Left kidney (tissue), 8 donors: ENCODE results near the gene JARID2. TPM values are rescaled to one million over a fixed set of nuclear protein-coding genes. Genes with fewer than 3 reads are reported as not detected.

Experiments
- DNase-seq: peaks from one replicate; pipeline ENCODE4 v3.0.0-alpha.2; 2013
- long read RNA-seq, 8 donors: transcript quantifications; one replicate each; lab custom pipeline, GENCODE V29; 2026
- polyA plus RNA-seq: library from polyadenylated mRNA; unstranded; fragments of 120-200 nt; gene quantifications from one replicate; pipeline ENCODE4 v1.2.1, GENCODE V29; 2013; ENCODE audit not compliant: insufficient read length

JARID2 gene
- 28.4 TPM for polyA plus RNA-seq
- long read RNA-seq, donor 1, full-length matches to known transcripts, result 1 of 15 reads
- long read RNA-seq, donor 1, partial matches to known transcripts, result 14 of 15 reads
- long read RNA-seq, donor 1, other reads (novel, unspliced or antisense), result 0 of 15 reads
- long read RNA-seq, donor 2, full-length matches to known transcripts, result 2 of 10 reads
- long read RNA-seq, donor 2, partial matches to known transcripts, result 8 of 10 reads
- long read RNA-seq, donor 2, other reads (novel, unspliced or antisense), result 0 of 10 reads
- long read RNA-seq, donor 3, partial matches to known transcripts, result 22 of 22 reads
- long read RNA-seq, donor 3, other reads (novel, unspliced or antisense), result 0 of 22 reads
- long read RNA-seq, donor 4, result 0 reads
- long read RNA-seq, donor 5, full-length matches to known transcripts, result 2 of 7 reads
- long read RNA-seq, donor 5, partial matches to known transcripts, result 5 of 7 reads
- long read RNA-seq, donor 5, other reads (novel, unspliced or antisense), result 0 of 7 reads
- long read RNA-seq, donor 6, partial matches to known transcripts, result 7 of 7 reads
- long read RNA-seq, donor 6, other reads (novel, unspliced or antisense), result 0 of 7 reads
- long read RNA-seq, donor 7, partial matches to known transcripts, result 18 of 18 reads
- long read RNA-seq, donor 7, other reads (novel, unspliced or antisense), result 0 of 18 reads
- long read RNA-seq, donor 8, result 0 reads

GRCh38 chr6:15245361-15246216, at the start of gene JARID2:
Gene JARID2, plus strand, starts transcription at chr6:15246069. Its CDS starts 471 bp downstream, at chr6:15246540.
- DNase-seq, result peak; percentile 97

- no peak for DNase-seq
Observed at GRCh38 chr6:15200087-15200486, 45.8 kb upstream of the JARID2 start.

GRCh38 chr6:15205321-15205720, 40.5 kb upstream of the JARID2 start:
- no peak for DNase-seq

- DNase-seq, result no peak
Observed at GRCh38 chr6:15206887-15207286, 39.0 kb upstream of the JARID2 start.

- no peak for DNase-seq
Observed at GRCh38 chr6:15207923-15208322, 37.9 kb upstream of the JARID2 start.

- no peak for DNase-seq
Observed at GRCh38 chr6:15213838-15214400, 31.9 kb upstream of the JARID2 start.

GRCh38 chr6:15218401-15218800, 27.5 kb upstream of the JARID2 start:
- no peak for DNase-seq

- DNase-seq, result no peak
Observed at GRCh38 chr6:15220062-15220461, 25.8 kb upstream of the JARID2 start.

GRCh38 chr6:15227827-15228318, 18.0 kb upstream of the JARID2 start:
- DNase-seq, result no peak

- no peak for DNase-seq
Observed at GRCh38 chr6:15230827-15231226, 15.0 kb upstream of the JARID2 start.

GRCh38 chr6:15232836-15233510, 12.9 kb upstream of the JARID2 start:
- no peak for DNase-seq

GRCh38 chr6:15234068-15234758, 11.7 kb upstream of the JARID2 start:
- no peak for DNase-seq

GRCh38 chr6:15239616-15240364, 6.1 kb upstream of the JARID2 start:
- no peak for DNase-seq

GRCh38 chr6:15242503-15242902, 3.4 kb upstream of the JARID2 start:
- DNase-seq, result no peak

GRCh38 chr6:15242937-15243614, 2.8 kb upstream of the JARID2 start:
- no peak for DNase-seq

GRCh38 chr6:15243910-15244619, 1.8 kb upstream of the JARID2 start:
- DNase-seq, result no peak

- DNase-seq, result no peak
Observed at GRCh38 chr6:15244620-15245360, 1.1 kb upstream of the JARID2 start.

GRCh38 chr6:15246217-15246665, 372 bp downstream of the JARID2 start:
- no peak for DNase-seq
